NCI-H1694 (cell line): ENCODE measurements around the gene TCEAL9.
"Not testable (repeated sequence)": the region's sequence is repeated elsewhere in the genome, so short reads cannot be mapped to it uniquely, and the experiment has no call there.

Experiments
- DNase-seq: peaks from one replicate; lab custom pipeline; 2025; lab: John Stamatoyannopoulos, UW

Gene TCEAL9

DNA sequence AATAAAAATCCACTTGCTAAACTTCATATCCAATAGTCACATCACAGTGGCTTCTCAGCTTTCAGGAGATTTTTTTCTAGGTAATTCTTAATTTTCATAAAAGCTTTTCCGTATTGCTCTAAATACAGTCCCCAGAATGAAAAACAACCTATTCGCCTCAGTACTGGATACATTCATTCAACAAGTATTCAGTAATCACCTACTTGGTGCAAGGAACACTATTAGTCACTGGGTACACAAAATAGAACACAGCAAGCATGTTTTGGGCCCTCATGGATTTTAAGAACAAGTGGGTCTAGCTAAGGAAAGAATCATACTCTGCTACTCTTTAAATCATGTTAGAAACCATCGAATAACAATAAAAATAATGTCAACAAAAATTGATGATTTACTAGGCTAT is 17.3 kb downstream of the TCEAL9 start:
- no peak for DNase-seq

DNA sequence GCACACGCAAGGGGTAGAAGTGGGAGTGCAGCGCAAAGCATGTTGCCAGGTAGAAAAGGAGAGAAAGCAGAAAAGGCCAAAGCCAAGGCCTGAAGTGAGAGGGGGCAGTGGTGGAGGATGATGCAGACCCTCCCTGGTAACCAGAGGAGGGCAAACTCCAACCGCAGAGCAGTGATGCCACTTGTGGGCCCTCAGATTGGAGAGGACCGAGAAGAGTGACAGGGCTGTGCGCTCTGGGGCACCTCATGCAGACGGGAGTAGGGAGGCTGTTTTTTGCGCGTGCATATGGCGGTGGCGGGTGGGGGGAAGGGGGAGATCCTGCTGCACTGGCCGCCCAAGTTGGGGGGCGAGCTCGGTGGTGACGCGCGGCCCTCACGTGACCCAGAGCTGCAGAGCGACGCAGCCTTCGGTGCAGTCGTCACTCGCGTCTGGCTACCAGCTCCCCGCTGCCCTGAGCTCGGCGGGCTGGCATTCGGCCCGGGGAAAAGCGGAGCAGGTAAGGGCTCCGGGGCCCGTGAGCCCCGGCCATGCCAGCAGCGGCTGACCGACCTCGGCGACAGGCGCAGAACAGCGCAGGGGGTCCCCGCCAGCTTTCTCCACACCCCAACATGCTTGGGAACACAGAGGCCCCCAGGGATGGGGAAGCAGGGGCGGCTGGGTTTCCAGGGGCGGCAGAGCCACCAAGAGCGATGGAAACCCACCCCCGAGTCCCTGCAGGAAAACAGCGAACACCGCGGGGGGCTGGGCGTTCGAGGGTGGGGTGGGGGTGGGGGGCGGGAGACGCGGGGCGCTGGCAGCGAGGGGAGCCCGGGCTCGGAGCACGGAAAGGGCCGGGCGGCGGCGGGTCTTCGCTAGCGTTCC is 20.0 kb downstream of the TCEAL9 start, which contains the start of gene BEX3:
TSS of gene BEX3 (plus strand) at position 421 of the 861 bp plus-strand sequence. CDS start 984 bp downstream, outside the sequence.
- DNase-seq = peak; percentile 58

DNA sequence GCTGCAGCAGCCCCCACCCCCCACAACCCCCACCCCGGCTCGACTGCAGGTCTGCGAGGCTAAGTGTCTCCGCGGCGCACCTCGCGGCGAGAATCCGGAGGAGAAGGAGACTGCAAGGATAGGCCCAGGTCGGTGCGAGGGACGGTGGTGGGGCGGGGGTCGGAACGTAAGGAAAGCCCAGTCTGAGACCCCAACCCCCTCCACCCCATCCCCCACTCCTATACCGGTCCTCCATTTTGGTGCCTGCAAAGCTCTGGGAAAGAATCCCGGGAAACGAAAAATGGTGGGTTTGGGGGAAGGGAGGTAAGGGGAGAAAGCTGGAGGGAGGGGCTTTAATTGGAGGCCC is 20.6 kb downstream of the TCEAL9 start:
- DNase-seq = peak; percentile 15

DNA sequence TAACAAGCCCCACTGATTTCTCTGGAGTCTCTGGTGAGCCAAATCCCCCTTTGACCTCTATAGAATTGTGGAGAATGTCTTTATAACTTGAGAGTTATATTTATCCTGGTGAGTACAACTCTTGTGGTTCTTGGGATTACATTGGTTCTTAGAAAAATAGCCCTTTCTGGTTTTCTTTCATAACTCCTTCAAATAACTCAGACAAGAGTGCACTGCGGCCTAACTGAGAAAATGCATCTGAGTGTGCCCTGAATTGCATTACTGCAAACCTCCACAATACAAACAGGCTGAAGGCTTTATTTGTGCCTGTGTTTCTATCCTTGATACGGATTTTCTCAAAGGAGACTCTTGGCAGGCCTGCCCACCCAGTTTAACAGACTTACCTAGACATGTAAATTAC is 22.7 kb downstream of the TCEAL9 start:
- DNase-seq = no peak

DNA sequence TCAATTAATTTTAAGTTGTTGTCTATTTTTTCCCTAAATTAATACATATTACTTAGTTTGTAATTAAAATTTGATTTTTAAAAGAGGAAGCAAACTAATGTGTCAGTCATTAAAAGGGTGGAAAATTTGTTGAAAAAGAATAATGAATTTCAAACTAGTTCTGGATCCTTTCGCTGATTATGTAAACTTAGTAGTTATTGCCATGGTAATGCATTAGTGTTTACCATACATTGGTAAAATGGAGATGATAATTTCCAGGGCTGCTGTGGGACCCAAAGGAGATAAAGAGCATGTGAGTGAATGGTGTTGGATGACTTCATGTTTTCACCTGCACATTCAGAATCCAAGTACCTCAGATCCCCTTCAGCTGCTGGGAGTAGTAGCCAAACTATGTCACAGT is 26.6 kb downstream of the TCEAL9 start:
- no peak for DNase-seq

DNA sequence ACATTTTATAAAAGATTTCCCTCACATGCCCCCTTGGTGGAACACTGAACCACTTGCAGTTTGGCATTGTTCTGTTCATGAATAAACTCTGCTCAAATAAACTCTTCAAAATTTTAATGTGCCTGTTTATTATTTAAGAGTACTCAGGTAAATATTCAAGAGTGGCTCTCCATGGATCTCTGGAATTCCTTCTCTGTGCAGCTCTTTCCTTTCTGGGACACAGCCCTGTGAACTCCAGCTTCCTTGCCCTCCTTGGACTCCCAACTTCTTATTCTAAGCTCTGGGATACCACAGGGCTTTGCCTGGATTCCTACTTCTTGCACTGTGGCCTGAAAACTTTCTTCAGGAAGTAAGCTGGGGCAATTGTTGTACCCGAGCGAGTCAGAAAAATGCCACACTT is 28.4 kb downstream of the TCEAL9 start:
- no peak for DNase-seq

DNA sequence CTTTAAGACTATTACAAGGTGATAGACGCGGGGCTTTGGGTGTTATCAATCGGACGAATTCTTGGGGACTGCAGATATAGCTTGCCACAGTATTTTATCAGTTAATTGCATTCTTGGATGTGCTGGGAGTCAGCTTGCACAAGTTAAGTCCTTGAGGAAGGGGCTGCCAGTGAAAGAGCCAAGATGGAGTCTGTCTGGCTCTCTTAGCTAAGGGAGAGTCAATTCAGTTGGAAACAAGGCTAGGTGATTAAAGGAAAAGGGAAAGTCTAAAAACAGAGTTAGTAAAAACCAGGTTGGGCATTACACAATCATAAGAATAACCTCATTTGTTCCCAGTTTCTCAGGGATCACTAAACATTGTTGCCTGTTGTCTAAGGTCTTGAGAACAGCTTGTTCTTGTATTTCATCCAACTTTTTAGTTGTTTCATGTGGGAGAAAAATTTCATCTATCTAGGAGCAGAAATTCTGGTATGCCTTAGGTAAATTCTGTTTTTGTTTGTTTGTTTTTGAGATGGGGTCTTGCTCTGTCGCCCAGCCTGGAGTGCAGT is 29.1 kb downstream of the TCEAL9 start:
- not testable (repeated sequence) for DNase-seq

DNA sequence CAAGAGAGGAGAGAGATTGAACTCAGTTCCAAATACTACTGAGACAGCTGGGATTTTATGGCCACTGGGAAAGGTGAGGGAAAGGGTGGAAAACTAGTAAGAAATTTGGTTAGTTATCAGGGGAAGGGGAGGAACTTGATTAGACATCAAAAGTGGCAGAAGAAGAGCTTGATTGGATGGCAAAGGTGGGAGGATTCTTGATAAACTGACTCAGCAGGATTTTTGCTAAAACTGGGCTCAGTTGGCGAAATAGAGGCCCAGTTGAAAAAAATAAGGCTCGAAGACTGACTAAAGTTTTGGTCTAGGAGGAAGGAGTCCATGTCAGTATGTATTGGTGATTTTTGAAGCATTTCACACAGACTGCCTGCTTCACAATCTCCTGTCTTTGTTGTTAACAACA is 30.0 kb downstream of the TCEAL9 start:
- no peak for DNase-seq

DNA sequence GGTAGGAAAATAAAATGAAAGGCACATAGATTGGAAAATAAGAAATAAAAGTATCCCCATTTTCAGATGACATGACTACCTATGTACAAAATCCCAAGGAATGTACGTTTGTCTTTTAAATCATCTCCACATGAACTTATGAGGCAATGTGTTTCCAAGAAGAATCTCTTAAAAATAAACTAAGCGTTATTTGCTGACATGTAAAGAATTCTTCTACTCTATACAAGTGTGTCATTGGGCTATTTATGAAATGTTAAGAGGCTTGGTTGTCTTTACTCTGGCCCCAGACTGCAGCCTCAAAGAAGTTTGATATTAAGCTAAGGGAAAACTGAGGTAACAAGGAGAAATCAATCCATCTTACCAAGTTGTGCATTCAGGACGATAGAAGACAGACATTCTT is 37.2 kb downstream of the TCEAL9 start:
- DNase-seq = no peak

DNA sequence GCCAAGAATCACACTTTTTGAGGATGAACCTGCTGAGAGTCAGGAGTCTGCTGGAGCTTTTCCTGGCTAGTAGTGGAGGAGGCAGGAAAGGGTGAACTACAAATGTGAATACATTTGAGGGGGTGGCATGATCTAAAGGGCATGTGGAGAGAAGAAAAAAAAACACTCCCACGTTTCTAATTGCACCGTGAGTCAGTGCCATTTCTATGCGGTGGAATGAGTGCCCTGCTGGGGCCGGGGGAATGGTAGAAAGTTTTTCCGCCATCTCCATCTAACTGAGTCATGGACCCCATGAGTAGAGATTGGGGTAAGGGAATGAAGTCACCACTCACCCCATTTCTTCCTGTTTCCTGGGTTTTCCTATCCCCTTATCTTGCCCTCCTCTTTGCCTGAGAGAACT is 39.9 kb downstream of the TCEAL9 start:
- no peak for DNase-seq

DNA sequence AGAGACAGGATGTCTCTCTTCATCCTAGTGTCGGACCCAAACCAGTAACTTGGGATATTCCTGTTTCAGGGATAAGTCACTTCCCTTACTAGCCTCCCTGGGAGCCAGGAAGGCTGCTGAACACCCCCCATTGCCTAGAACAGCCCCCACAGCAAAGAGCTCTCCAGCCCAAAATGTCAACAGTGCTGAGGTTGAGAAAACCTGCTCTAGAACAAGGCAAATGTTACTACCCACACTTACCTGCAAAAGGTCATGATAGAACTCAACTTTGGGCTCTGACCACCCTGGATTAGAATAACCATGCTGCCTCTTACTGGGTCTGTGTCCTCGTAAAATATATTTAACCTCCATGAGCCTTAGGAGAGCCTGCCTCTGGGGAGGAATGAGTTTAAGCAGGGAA is 40.4 kb downstream of the TCEAL9 start:
- no peak for DNase-seq

DNA sequence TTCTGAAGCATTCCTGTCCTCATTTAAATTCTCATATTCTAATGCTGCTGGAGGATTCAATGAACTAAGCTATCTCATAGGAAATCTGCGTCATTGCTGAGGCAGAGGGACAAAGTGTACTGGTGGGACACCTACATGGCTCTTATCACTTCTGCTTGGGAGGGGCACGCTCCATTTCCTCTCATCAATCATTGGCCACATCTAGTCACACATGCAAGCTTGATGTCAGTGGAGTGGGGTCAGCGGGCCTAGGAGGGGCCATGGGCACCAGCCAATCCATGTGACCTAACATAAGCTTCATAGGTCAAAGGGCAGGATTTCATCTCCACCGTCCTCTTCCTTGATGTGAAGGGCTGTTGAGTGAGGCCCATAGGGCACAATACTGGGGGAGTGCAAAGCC is 41.4 kb downstream of the TCEAL9 start:
- no peak for DNase-seq

DNA sequence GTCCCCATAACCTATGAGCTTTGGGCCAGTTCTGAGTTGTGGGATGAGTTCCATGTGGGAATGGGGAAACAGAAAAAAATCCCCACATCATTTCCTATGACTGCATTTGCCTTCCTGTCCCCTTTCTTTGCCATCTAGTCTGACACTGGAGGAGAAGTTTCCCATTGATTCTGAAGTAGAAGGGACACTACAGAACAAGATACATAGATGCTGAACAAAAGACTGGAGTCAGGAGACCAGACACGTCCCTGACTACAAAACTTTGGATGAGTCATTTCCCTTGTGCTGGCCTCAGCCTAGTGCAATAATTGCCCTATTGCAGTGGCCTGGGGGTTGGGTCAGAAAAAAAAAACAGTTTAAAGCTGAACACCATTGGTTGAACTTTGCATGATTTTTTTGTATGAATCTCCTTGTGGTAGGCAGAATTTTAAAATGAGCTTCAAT is 42.1 kb downstream of the TCEAL9 start:
- no peak for DNase-seq

DNA sequence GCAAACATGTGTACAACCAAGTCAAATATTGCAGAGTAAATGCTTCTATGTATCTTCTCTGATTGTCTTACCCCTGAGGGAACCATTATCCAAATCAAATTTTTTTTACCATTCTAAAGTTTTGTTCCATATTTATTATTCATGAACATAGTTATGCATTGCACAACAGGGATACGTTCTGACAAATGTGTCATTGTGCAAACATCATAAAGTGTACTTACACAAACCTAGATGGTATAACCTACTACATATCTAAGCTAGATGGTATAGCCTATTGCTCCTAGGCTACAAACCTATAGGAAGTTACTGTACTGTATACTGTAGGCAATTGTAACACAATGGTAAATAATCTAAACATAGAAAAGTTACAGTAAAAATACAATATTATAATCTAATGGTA is 43.4 kb downstream of the TCEAL9 start:
- no peak for DNase-seq

DNA sequence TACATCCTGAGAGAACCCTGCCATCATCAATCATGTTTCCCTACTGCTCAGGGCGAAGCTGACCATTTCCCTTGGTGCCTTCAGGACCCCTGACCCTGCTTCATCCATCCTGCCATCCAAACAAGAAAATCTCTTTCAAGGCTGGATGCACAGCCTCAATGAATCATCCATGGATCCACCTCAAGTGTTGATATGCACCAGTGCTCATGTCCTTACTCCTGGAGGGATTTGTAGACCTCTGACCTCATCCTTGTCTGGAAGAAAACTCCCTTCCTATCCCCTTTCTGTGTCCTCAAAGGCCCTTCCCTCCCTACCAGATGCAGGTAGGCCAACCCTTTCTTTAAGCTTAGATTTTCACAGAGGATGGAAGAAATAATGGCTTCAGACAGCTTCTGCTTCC is 44.6 kb downstream of the TCEAL9 start:
- no peak for DNase-seq

DNA sequence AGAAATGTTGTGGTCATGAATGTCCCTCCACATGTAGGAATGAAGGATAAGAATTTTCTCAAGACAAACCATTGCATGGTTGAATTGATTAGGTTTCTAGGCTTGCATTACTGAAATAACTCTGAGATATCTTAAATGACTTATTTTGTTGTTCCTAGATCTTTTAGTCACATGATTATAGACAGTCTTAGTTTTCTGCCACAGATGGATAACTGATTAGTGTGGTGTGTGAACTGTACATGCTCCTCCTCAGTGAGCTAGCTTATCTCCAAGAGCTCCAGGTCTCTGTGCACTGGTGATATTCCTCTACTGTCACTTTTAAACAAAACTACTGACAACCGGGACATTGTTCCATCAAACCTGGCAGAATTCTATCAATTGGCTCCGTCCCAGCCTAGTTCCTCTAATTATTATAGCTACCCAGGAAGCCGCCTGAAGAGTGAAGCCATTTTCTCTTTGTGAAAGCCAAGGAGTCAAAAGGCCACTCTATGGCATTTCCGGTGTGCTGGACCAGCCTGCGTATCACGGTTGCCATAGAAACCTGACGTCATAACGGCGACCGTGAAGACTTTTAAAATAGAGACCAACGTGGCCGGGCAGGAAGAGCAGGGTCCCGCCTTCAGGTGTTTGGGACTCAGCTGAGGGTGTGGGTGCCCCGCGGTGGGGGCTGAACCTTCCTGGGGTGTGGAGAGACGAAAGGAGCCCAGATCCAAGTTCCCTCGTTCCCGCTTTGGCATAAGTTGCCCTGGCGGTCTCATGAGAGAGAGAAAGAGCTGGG is 48.1 kb downstream of the TCEAL9 start:
- DNase-seq = no peak

DNA sequence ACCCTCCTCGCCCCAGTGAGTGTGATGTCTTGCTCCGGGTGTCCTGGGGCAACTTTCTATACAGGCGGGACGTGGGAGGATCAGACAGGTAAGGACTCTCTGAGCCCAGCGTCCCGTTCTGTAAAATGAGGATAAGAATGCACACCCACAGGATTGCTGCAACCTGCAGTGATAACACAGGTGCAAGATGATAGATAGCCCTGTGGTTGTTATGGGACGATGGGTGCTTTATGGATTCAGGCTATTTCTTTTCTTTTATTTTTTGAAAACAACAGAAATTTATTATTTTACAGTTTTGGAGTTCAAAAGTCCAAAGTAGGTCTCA is 48.7 kb downstream of the TCEAL9 start:
- no peak for DNase-seq

DNA sequence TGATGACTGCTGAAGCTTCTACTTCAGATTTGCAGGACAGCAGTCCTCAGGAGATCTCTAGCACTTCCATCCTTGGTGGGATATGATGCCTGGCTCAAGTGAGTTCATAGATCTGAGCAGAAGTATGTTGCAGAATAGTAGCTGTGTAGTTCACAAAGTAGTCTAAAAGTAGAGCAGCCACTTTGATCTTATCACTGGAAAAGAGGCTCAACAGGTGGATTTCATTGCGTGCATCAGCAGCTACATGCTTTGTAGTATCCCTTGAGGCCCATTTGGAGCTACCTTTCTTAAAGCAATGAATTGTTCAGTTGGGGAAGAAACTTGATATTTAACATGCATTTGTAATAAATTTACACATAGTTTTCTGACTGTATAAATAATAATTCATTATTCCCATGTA is 50.0 kb downstream of the TCEAL9 start:
- no peak for DNase-seq

DNA sequence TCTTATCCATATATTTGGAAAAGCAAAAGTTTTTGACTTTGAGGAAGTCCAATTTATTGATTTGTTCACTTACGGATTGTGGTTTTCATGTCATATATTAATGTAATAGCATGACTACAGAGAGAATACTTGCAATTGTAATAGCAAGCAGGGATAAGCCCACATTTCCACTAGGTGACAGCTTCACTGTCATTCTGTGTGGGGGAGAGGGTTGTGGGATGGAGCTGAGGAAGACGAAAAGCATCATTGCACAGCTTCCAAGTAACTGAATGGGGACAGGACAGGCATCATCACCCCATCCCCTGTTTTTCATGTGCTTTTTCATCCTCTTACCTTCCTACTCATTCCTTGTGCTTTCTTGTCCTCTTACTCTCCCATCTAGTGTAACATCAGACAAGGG is 51.5 kb downstream of the TCEAL9 start:
- no peak for DNase-seq
